ENCODE measurements around the gene GXYLT2.

GRCh38 chr3:72996121-72996472, 108.3 kb downstream of the GXYLT2 start:
- TF ChIP-seq CTCF (IDR thresholded peaks at IDR 0.05) (no peak), POLR2A (IDR thresholded peaks at IDR 0.05) (no peak)
